Keratinocyte (primary cell): ENCODE results near the gene SHCBP1L. TPM values are rescaled to one million over a fixed set of nuclear protein-coding genes. Genes with fewer than 3 reads are reported as not detected.

Experiments used
- DNase-seq: peaks from one replicate; pipeline ENCODE4 v3.0.0-alpha.2; 2011; ENCODE audit warnings: low read depth, missing footprints, low spot score
- FAIRE-seq: peaks from 2 replicates; lab custom pipeline; 2011; peaks lifted over from hg19 to GRCh38; lab: Jason Lieb, UNC
- H2AFZ ChIP-seq: 2 replicates; pipeline ENCODE4 v1.6.0; 2012; ENCODE audit warnings: low read length, control low read depth, inconsistent platforms; ENCODE audit not compliant: control insufficient read depth
- H3K27ac ChIP-seq: 2 replicates; pipeline ENCODE4 v1.5.1; 2011; ENCODE audit warnings: low read length; ENCODE audit not compliant: control insufficient read depth, insufficient read depth
- H3K27me3 ChIP-seq: 3 replicates; pipeline ENCODE4 v1.6.0; 2011; ENCODE audit warnings: low read length; ENCODE audit not compliant: control insufficient read depth, insufficient read depth; ENCODE audit errors: extremely low read depth
- H3K36me3 ChIP-seq, 2 experiments: 2 replicates in 1 of 2; 3 replicates in 1 of 2; pipeline ENCODE4 v1.5.1; 2011; ENCODE audit warnings: low read length in 2 of 2, mild to moderate bottlenecking in 1 of 2; ENCODE audit not compliant: control insufficient read depth in 2 of 2, insufficient read depth in 2 of 2; ENCODE audit errors: extremely low read depth in 1 of 2
- H3K4me1 ChIP-seq: 3 replicates; pipeline ENCODE4 v1.5.1; 2011; ENCODE audit warnings: low read length; ENCODE audit not compliant: control insufficient read depth, insufficient read depth; ENCODE audit errors: extremely low read depth
- H3K4me2 ChIP-seq: 3 replicates; pipeline ENCODE4 v1.6.0; 2011; ENCODE audit warnings: low read depth, low read length; ENCODE audit not compliant: control insufficient read depth, insufficient read depth; ENCODE audit errors: extremely low read depth
- H3K4me3 ChIP-seq, 3 experiments: fragments of 200-600 bp in 1 of 3; sonication (generic) in 1 of 3; 2 replicates in 2 of 3; 3 replicates in 1 of 3; pipeline ENCODE4 v1.5.1; 2011 to 2016; ENCODE audit warnings: low read length in 3 of 3, mild to moderate bottlenecking in 3 of 3, control low read depth in 2 of 3, inconsistent platforms in 1 of 3, low read depth in 1 of 3, mixed read lengths in 1 of 3, mixed run types in 1 of 3, moderate library complexity in 1 of 3; ENCODE audit not compliant: control insufficient read depth in 2 of 3, insufficient read depth in 2 of 3; ENCODE audit errors: extremely low read depth in 1 of 3
- H3K79me2 ChIP-seq: 2 replicates; pipeline ENCODE4 v1.6.0; 2012; ENCODE audit warnings: low read length; ENCODE audit not compliant: control insufficient read depth, insufficient read depth
- H3K9ac ChIP-seq: 3 replicates; pipeline ENCODE4 v1.6.0; 2011; ENCODE audit warnings: low read length; ENCODE audit not compliant: control insufficient read depth, insufficient read depth; ENCODE audit errors: extremely low read depth
- H3K9me1 ChIP-seq: 3 replicates; pipeline ENCODE4 v1.6.0; 2011; ENCODE audit warnings: low read length; ENCODE audit not compliant: control insufficient read depth, insufficient read depth; ENCODE audit errors: extremely low read depth
- H3K9me3 ChIP-seq: 2 replicates; pipeline ENCODE4 v1.5.1; 2012; ENCODE audit warnings: low read depth, low read length; ENCODE audit not compliant: control insufficient read depth
- H4K20me1 ChIP-seq: 3 replicates; pipeline ENCODE4 v1.6.0; 2011; ENCODE audit warnings: low read length; ENCODE audit not compliant: control insufficient read depth, insufficient read depth; ENCODE audit errors: extremely low read depth
- EZH2 ChIP-seq: IDR thresholded peaks from one replicate; pipeline ENCODE4 v1.6.1; 2012; ENCODE audit warnings: inconsistent platforms, mild to moderate bottlenecking, low read length, moderate library complexity
- dilution Hi-C: fragments of 300-500 bp; cut with MboI; formaldehyde crosslinking; loops from one replicate; pipeline ENCODE4 v1.7.0; 2020; ENCODE audit warnings: low sequenced_read_pairs; ENCODE audit not compliant: extremely low pct_ligation_motif_present
- polyA plus RNA-seq, 5 experiments: library from polyadenylated mRNA; depleted of rRNA in 3 of 5; stranded (reverse) in 3 of 5; stranded (forward) in 1 of 5; unstranded in 1 of 5; fragments of >200 nt; gene quantifications; 1 replicate in 1 of 5; 2 replicates in 3 of 5; 3 replicates in 1 of 5; pipeline versions ENCODE4 v1.2.1 to v1.2.3, GENCODE V29; 2011 to 2012; ENCODE audit warnings: missing spikeins in 2 of 5, low read depth in 1 of 5, low replicate concordance in 1 of 5
- TF ChIP-seq, protein P1 (sequence below), 3 experiments: IDR thresholded peaks in 1 of 3; conservative IDR thresholded peaks in 1 of 3; optimal IDR thresholded peaks in 1 of 3; 2 replicates in 2 of 3; 3 replicates in 1 of 3; pipeline versions ENCODE3 to v1.5.1; 2011; ENCODE audit warnings: low read length in 3 of 3, mild to moderate bottlenecking in 3 of 3, moderate library complexity in 2 of 3, control low read depth in 1 of 3, inconsistent platforms in 1 of 3; ENCODE audit not compliant: insufficient read depth in 2 of 3; ENCODE audit errors: extremely low read depth in 1 of 3

The SHCBP1L gene
- polyA plus RNA-seq, 1 donor (not counting 4 experiments of a cell fraction or from before 2014, with no cell fraction given), result not detected

DNA sequence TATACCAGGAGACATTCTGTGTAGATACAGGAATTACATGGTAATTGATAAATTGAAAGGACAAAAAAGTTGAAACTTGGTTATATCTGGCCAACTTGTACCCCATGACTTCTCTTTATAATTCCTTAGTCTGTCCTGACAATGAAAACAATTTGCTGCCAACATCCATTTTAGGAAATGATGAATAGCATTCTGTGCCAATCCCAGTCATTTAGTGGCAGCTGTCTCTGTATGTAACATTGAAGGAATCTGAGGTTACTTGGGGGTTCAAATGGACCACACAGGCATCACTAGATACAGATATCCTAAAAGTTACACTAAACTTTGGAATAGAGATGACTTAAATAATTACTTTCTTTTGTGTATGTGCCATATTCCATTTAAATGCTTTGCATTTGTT is 75.6 kb downstream of the SHCBP1L start:
- Histone ChIP-seq H3K27me3 (no peaks in the 10 kb centered on the region), H2AFZ (no peak overlapping the region), H3K4me1 (no peaks in the 10 kb centered on the region), H3K36me3 (peaks cover 44 to 57% of the 10 kb centered on the region in 2 experiments), H3K4me2 (no peak overlapping the region), H3K79me2 (no peaks in the 10 kb centered on the region), H3K9me1 (no peaks in the 10 kb centered on the region), H3K9ac (no peak overlapping the region), H3K27ac (no peak overlapping the region), H3K9me3 (no peaks in the 10 kb centered on the region), H4K20me1 (no peaks in the 10 kb centered on the region), H3K4me3 (no peak overlapping the region)
- no peak for FAIRE-seq
- no peak for DNase-seq
- TF ChIP-seq, protein P1, sequence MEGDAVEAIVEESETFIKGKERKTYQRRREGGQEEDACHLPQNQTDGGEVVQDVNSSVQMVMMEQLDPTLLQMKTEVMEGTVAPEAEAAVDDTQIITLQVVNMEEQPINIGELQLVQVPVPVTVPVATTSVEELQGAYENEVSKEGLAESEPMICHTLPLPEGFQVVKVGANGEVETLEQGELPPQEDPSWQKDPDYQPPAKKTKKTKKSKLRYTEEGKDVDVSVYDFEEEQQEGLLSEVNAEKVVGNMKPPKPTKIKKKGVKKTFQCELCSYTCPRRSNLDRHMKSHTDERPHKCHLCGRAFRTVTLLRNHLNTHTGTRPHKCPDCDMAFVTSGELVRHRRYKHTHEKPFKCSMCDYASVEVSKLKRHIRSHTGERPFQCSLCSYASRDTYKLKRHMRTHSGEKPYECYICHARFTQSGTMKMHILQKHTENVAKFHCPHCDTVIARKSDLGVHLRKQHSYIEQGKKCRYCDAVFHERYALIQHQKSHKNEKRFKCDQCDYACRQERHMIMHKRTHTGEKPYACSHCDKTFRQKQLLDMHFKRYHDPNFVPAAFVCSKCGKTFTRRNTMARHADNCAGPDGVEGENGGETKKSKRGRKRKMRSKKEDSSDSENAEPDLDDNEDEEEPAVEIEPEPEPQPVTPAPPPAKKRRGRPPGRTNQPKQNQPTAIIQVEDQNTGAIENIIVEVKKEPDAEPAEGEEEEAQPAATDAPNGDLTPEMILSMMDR (optimal IDR thresholded peaks at IDR 0.05 in 1 of 3, IDR thresholded peaks at IDR 0.05 in 1 of 3, conservative IDR thresholded peaks at IDR 0.05 in 1 of 3; ENCODE audit: extremely low read depth in 1 of 3, insufficient read depth in 2 of 3, low read length in 3 of 3), result no peak
- no peak for TF ChIP-seq EZH2
- dilution Hi-C loops, result no loop called here

DNA sequence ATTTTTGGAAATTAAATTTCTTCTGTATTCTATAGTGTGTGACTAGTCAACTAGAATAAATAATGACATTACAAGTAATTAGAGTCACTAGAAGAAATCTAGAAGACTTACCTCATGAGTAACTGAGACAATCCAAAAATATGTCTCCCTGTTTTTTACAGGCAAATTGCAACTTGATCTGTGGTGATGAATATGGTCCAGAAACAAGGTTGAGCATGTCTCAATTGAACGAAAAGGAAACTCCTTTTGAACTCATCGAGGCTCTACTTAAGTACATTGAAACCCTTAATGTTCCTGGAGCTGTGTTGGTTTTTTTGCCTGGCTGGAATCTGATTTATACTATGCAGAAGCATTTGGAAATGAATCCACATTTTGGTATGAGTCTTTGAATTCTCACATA is 77.1 kb downstream of the SHCBP1L start:
- no peak for TF ChIP-seq EZH2
- TF ChIP-seq, protein P1 (optimal IDR thresholded peaks at IDR 0.05 in 1 of 3, IDR thresholded peaks at IDR 0.05 in 1 of 3, conservative IDR thresholded peaks at IDR 0.05 in 1 of 3; ENCODE audit: extremely low read depth in 1 of 3, insufficient read depth in 2 of 3, low read length in 3 of 3), result no peak
- H3K36me3 ChIP-seq, result peaks cover 37 to 44% of the 10 kb centered on the region in 2 experiments
- H3K4me1 ChIP-seq, result no peaks in the 10 kb centered on the region

More for the DNA sequence above, 77.1 kb downstream of the SHCBP1L start:
- Histone ChIP-seq H3K27me3 (no peaks in the 10 kb centered on the region), H3K9ac (no peak overlapping the region), H3K4me2 (no peak overlapping the region), H3K4me3 (no peak overlapping the region), H2AFZ (no peak overlapping the region), H3K79me2 (no peaks in the 10 kb centered on the region), H3K9me3 (no peaks in the 10 kb centered on the region), H3K9me1 (no peaks in the 10 kb centered on the region), H4K20me1 (no peaks in the 10 kb centered on the region), H3K27ac (no peak overlapping the region)
- no peak for FAIRE-seq
- dilution Hi-C loops, result no loop called here
- no peak for DNase-seq
